Sigmoid colon (tissue), 7 donors: Measurements from ENCODE around the gene EYA3. TPM values are rescaled to one million over a fixed set of nuclear protein-coding genes. Genes with fewer than 3 reads are reported as not detected.

Experiments used
- DNase-seq: peaks from one replicate; pipeline ENCODE4 v3.0.0-alpha.2; 2019
- H3K27ac ChIP-seq, 4 donors: fragments of 200-600 bp; sonication (generic); one replicate each; pipeline ENCODE4 v1.5.1; 2016 to 2019; ENCODE audit warnings: mild to moderate bottlenecking in 1 of 4
- H3K27me3 ChIP-seq, 3 donors: fragments of 200-600 bp; sonication (generic); one replicate each; pipeline ENCODE4 v1.5.1; 2019; ENCODE audit warnings: mild to moderate bottlenecking in 1 of 3
- H3K36me3 ChIP-seq, 4 donors: fragments of 200-600 bp; sonication (generic); one replicate each; pipeline ENCODE4 v1.5.1; 2016 to 2019
- H3K4me1 ChIP-seq, 4 donors: fragments of 200-600 bp; sonication (generic); one replicate each; pipeline ENCODE4 v1.5.1; 2017 to 2019
- H3K4me3 ChIP-seq, 4 donors: fragments of 200-600 bp; sonication (generic); one replicate each; pipeline ENCODE4 v1.5.1; 2017 to 2019; ENCODE audit warnings: mild to moderate bottlenecking in 2 of 4, moderate library complexity in 1 of 4
- H3K9me3 ChIP-seq, 4 donors: fragments of 200-600 bp in 3 of 4; sonication (generic) in 3 of 4; one replicate each; pipeline versions ENCODE4 v1.5.1 to v1.6.1; 2013 to 2019
- EP300 ChIP-seq, 4 donors: sonication (generic); formaldehyde crosslinking; IDR thresholded peaks; one replicate each; pipeline ENCODE4 v1.6.1; 2017; ENCODE audit warnings: antibody characterized with exemption in 4 of 4
- POLR2A ChIP-seq, 2 donors: fragments of 450-650 bp; IDR thresholded peaks; one replicate each; pipeline ENCODE4 v1.6.1; 2016; ENCODE audit warnings: antibody characterized with exemption in 2 of 2, mild to moderate bottlenecking in 2 of 2, moderate library complexity in 2 of 2
- POLR2AphosphoS5 ChIP-seq, 4 donors: sonication (generic); formaldehyde crosslinking; IDR thresholded peaks; one replicate each; pipeline ENCODE4 v1.6.1; 2017; ENCODE audit warnings: antibody characterized with exemption in 4 of 4
- WGBS, 2 donors: extraction: QIAGEN DNeasy Blood & Tissue Kit; methylation state at CpG; one replicate each; pipeline ENCODE4 v1.1.7; 2013; 5-methylcytosine and 5-hydroxymethylcytosine counted together
- intact Hi-C: fragments of 100-400 bp; cut with DNase I; formaldehyde crosslinking; loops from one replicate; pipeline ENCODE4 v1.15.1; 2023
- polyA plus RNA-seq, 3 donors: library from polyadenylated mRNA; stranded (reverse); fragments of 200-250 nt; gene quantifications; one replicate each; pipeline ENCODE4 v1.2.3, GENCODE V29; 2013
- total RNA-seq, 4 donors: library from RNA; depleted of rRNA; stranded (reverse); fragments of >200 nt; gene quantifications; one replicate each; pipeline ENCODE4 v1.1.0, GENCODE V29; 2016
- TF ChIP-seq, protein P1 (sequence below), 4 experiments: fragments of 450-650 bp in 3 of 4; fragments of 200-600 bp in 1 of 4; IDR thresholded peaks; one replicate each; pipeline ENCODE4 v1.5.1; 2016 to 2019; ENCODE audit warnings: antibody characterized with exemption in 4 of 4, mild to moderate bottlenecking in 3 of 4, moderate library complexity in 2 of 4
- donor health status: healthy with polysubstance abuse.
- donor health status: Bipolar disorder and iron deficiency.
- donor health status: healthy.

Gene EYA3
- total and polyA plus RNA-seq, 7 donors, result 2.4 to 10.0 (median 7.9) TPM

DNA sequence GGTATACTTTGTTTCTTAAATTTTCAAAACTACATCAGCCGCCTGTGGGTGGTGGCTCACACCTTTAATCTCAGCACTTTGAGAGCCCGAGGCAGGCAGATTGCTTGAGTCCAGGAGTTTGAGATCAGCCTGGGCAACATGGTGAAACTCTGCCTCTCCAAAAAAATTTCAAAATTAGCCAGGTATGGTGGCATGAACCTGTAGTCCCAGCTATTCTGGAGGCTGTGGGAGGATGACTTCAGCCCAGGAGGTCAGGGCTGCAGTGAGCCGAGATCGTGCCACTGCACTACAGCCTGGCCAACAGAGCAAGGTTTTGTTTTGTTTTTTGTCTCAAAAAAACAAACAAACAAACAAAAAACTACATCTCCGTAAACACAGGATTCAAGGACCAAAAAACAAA, 3.3 kb downstream of the EYA3 start:
- H3K4me3 ChIP-seq, result no peak overlapping the region
- no peaks in the 10 kb centered on the region for H3K9me3 ChIP-seq
- no peaks in the 10 kb centered on the region for H3K27me3 ChIP-seq
- H3K36me3 ChIP-seq, result peaks cover 0 to 6% (median 2%) of the 10 kb centered on the region in 4 donors
- 80 to 87% methylated on average over 5 of the region's 5 CpGs for WGBS, 2 donors
- DNase-seq, result no peak
- peaks cover 0 to 29% (median 19%) of the 10 kb centered on the region in 4 donors for H3K4me1 ChIP-seq
- intact Hi-C loops, result loop anchor here (5.0 kb wide), 1 partner anchor 147 kb away; the partner anchor contains the start of gene DNAJC8
- TF ChIP-seq, protein P1, sequence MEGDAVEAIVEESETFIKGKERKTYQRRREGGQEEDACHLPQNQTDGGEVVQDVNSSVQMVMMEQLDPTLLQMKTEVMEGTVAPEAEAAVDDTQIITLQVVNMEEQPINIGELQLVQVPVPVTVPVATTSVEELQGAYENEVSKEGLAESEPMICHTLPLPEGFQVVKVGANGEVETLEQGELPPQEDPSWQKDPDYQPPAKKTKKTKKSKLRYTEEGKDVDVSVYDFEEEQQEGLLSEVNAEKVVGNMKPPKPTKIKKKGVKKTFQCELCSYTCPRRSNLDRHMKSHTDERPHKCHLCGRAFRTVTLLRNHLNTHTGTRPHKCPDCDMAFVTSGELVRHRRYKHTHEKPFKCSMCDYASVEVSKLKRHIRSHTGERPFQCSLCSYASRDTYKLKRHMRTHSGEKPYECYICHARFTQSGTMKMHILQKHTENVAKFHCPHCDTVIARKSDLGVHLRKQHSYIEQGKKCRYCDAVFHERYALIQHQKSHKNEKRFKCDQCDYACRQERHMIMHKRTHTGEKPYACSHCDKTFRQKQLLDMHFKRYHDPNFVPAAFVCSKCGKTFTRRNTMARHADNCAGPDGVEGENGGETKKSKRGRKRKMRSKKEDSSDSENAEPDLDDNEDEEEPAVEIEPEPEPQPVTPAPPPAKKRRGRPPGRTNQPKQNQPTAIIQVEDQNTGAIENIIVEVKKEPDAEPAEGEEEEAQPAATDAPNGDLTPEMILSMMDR (IDR thresholded peaks at IDR 0.05), result no peak
- H3K27ac ChIP-seq, result no peak overlapping the region

DNA sequence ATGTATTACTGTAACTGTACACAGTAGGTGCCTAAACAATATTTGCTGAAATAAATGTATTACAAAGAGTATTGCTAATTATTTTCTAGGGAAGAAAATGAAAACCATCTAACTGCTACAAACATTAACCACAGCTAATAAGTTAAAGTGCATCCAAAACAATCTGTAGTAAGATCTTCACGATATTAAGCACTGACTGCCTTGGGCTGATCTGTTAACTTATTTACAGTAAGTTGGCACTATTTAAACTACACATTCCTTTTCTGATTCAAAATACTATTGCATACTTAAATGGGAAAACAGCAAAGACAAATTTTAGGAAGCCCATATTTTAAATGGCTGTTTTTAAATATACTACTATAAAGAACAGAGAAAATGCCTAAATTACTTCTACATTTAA, 4.5 kb downstream of the EYA3 start:
- no peak for DNase-seq
- WGBS, 2 donors, result 55 to 69% methylated on average over 1 of the region's 1 CpG
- TF ChIP-seq EP300 (IDR thresholded peaks at IDR 0.05), result no peak

DNA sequence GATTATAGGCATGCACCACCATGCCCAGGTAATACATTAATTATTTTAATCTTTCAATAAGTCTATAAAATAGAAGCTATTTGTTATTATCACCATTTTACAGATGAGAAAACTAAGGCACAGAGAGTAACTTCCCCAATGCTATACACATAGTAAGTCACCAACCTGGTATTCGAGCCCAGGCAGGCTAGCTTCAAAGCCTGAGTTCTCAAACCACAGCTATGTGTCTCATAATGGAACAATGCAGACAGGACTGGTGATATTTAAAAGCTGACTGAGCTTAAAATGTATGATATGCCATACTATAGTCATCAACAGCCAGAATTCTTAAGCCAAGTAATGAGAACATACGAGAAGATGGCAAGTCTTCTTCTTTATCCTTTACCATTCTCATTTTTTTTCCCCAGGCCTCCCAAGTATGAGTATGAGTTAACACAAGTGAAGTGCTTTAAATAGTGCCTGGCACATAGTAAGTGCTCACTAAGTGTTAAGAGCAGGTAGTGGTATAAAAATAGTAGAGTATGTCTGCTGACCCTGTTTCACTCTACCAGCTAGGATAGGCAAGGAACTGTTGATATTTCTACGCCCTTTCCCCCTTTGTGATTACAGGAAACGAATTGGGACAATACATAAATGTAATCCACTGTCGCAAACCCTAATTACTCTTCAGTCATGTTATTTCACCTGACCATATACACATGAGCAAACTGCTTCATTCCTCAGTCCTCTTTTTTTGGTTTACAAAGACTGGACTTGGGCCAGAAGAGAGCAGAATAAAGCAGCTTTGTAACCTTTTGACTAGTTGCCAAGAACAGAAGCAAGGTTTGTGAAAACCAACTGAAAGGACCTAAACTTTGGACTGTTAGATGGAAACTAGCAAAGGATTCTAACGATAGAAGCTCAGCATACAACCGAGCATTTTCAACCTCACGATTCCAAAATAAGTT, 9.5 kb downstream of the EYA3 start:
- DNase-seq, result no peak
- intact Hi-C loops, result no loop called here
- Histone ChIP-seq H3K4me1 (peaks cover 0 to 20% (median 9%) of the 10 kb centered on the region in 4 donors), H3K27me3 (no peaks in the 10 kb centered on the region), H3K27ac (no peak overlapping the region), H3K4me3 (no peak overlapping the region), H3K9me3 (no peaks in the 10 kb centered on the region), H3K36me3 (peaks cover 0 to 22% (median 5%) of the 10 kb centered on the region in 4 donors)
- WGBS, 2 donors, result 28 to 72% methylated on average over 8 of the region's 8 CpGs
- TF ChIP-seq, protein P1 (IDR thresholded peaks at IDR 0.05), result no peak

More for the DNA sequence above, 4.5 kb downstream of the EYA3 start:
- H3K36me3 ChIP-seq, result peaks cover 0 to 18% (median 5%) of the 10 kb centered on the region in 4 donors
- no peak overlapping the region for H3K4me3 ChIP-seq
- H3K27ac ChIP-seq, result no peak overlapping the region
- no peaks in the 10 kb centered on the region for H3K27me3 ChIP-seq
- H3K4me1 ChIP-seq, result peaks cover 0 to 31% (median 18%) of the 10 kb centered on the region in 4 donors
- H3K9me3 ChIP-seq, result no peaks in the 10 kb centered on the region
- intact Hi-C loops, result no loop called here

DNA sequence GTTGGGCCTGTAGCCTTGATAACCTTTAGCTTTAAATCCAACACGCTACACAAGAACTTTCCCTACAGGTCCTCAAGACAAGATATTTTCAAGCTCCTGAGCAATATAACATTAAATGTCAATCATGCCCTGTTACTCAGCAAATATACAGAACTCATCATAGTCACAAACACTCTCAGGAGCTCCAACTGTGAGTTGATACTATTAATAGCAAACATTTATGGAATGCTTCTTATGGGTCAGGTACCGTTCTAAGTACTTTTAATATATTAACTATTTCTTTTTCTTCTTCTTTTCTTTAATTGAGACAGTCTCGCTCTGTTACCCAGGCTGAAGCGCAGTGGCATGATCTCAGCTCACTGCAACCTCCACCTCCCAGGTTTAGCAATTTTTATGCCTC, 10.1 kb downstream of the EYA3 start:
- Histone ChIP-seq H3K4me1 (peaks cover 0 to 20% (median 9%) of the 10 kb centered on the region in 4 donors), H3K27me3 (no peaks in the 10 kb centered on the region), H3K27ac (no peak overlapping the region), H3K36me3 (peaks cover 0 to 22% (median 5%) of the 10 kb centered on the region in 4 donors), H3K9me3 (no peaks in the 10 kb centered on the region), H3K4me3 (no peak overlapping the region)
- intact Hi-C loops, result no loop called here
- no peak for DNase-seq
- no peak for TF ChIP-seq POLR2A (IDR thresholded peaks at IDR 0.05)
- TF ChIP-seq, protein P1 (IDR thresholded peaks at IDR 0.05), result no peak
- no peak for TF ChIP-seq EP300 (IDR thresholded peaks at IDR 0.05)
- no peak for TF ChIP-seq POLR2AphosphoS5 (IDR thresholded peaks at IDR 0.05)
- 86 to 94% methylated on average over 4 of the region's 4 CpGs for WGBS, 2 donors

DNA sequence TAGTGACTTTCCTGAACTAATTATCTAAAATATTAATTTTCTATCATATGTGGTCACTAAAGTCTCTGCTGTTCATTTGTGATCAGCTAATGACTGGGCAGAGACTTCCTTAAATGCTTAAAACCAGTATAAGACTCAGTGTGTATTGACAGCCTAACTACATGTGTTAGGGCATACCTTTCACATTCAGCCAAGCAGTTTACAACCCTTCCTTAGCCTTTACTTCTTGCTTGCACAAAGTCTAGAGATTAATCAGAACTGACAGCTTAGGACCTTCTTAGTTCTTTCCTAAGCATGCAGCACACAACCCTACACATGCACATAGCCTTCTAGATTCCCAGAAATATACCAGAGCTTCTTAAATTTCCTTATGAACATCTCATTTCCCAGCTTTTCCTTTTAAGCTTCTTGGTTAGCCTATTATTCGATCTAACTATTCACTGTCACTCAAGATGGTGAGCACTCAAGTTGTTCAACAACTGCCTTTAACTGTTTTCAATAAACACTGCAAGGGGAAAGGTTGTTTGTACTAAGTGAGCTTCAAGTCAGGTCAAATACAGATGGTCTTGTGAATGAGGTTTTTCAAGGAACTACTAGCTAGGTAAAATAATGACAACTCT, 13.4 kb downstream of the EYA3 start:
- WGBS, 2 donors, result 52 to 84% methylated on average over 1 of the region's 1 CpG
- Histone ChIP-seq H3K27ac (no peak overlapping the region), H3K9me3 (no peaks in the 10 kb centered on the region), H3K27me3 (no peaks in the 10 kb centered on the region), H3K36me3 (peaks cover 0 to 14% (median 2%) of the 10 kb centered on the region in 4 donors), H3K4me1 (peaks cover 0 to 20% (median 9%) of the 10 kb centered on the region in 4 donors), H3K4me3 (no peak overlapping the region)
- intact Hi-C loops, result no loop called here
- no peak for DNase-seq
- TF ChIP-seq EP300 (IDR thresholded peaks at IDR 0.05), result no peak
- no peak for TF ChIP-seq POLR2A (IDR thresholded peaks at IDR 0.05)
- TF ChIP-seq, protein P1 (IDR thresholded peaks at IDR 0.05), result no peak
- TF ChIP-seq POLR2AphosphoS5 (IDR thresholded peaks at IDR 0.05), result no peak
